Mononuclear cell (primary cell): ENCODE results near the gene ACE2. TPM values are rescaled to one million over a fixed set of nuclear protein-coding genes. Genes with fewer than 3 reads are reported as not detected.

ENCODE experiments used
- total RNA-seq: library from RNA; depleted of rRNA; stranded (reverse); fragments of >200 nt; gene quantifications from one replicate; pipeline ENCODE4 v1.2.3, GENCODE V29; 2012

ACE2 gene
- total RNA-seq, 1 donor, result not detected

Other genes with a start within 250 kb of the ACE2 start
- not detected for gene VEGFD, start 216.5 kb downstream of the ACE2 start, total RNA-seq
- not detected for gene PIR, start 107.6 kb downstream of the ACE2 start, total RNA-seq
- gene BMX, start 100.2 kb downstream of the ACE2 start, total RNA-seq, result 0.10 TPM
- 0.31 TPM for gene CLTRN, start 63.8 kb upstream of the ACE2 start, total RNA-seq
- gene CA5B, start 137.3 kb upstream of the ACE2 start, total RNA-seq, result 62.2 TPM
- gene ZRSR2, start 189.5 kb upstream of the ACE2 start, total RNA-seq, result 12.6 TPM